ENCODE measurements around the gene LFNG. TPM values are rescaled to one million over a fixed set of nuclear protein-coding genes. Genes with fewer than 3 reads are reported as not detected.

LFNG gene
- total and polyA plus RNA-seq, 2 of the 13 experiments (the other 11 are each of a cell fraction or from before 2014, with no cell fraction given): 0.44 to 1.5 TPM

- no peak overlapping the region for H3K27ac ChIP-seq (ENCODE audit: extremely low read length, insufficient read depth, low read length)
- no peak overlapping the region for H2AFZ ChIP-seq (ENCODE audit: low read length)
- H3K36me3 ChIP-seq (replicated peaks in 1 of 2; ENCODE audit: control insufficient read depth in 1 of 2, insufficient read depth in 2 of 2, low read length in 2 of 2): no peaks in the 10 kb centered on the region
- no peak overlapping the region for H3K9ac ChIP-seq (ENCODE audit: insufficient read depth, low read depth, low read length)
- no peak for TF ChIP-seq POGZ (CRISPR knock-in tag; IDR thresholded peaks at IDR 0.05)
- TF ChIP-seq CTCF (CRISPR knock-in tag; IDR thresholded peaks at IDR 0.05): peak; percentile 10; the same call in 1 of the 2 replicates
- peak; percentile 59; the same call in 1 of the 2 replicates for TF ChIP-seq HNRNPL (IDR thresholded peaks at IDR 0.05; ENCODE audit: low read depth, low read length)
- no peaks in the 10 kb centered on the region for H3K9me3 ChIP-seq (ENCODE audit: low read length)
- intact Hi-C loops (cut with micrococcal nuclease; ENCODE audit: unreplicated experiment): no loop called here
- peaks cover 1 to 34% of the 10 kb centered on the region in 2 experiments; a peak in 4 of 5 replicates for H3K27me3 ChIP-seq (ENCODE audit: control insufficient read depth in 1 of 2, insufficient read depth in 2 of 2, low read length in 2 of 2)
- WGBS (ENCODE audit: low lambda C conversion rate): 89% methylated on average over 16 of the region's 36 CpGs
- no peak for DNase-seq (ENCODE audit: low spot score)
- no peaks in the 10 kb centered on the region for H4K20me1 ChIP-seq (ENCODE audit: insufficient read depth, low read length)
- ATAC-seq: peak; percentile 15
- H3K4me1 ChIP-seq (ENCODE audit: insufficient read depth, low read length): peaks cover 75% of the 10 kb centered on the region
- H3K4me3 ChIP-seq (replicated peaks in 1 of 3; ENCODE audit: insufficient read depth in 1 of 3, low read depth in 2 of 3, low read length in 3 of 3): no peak overlapping the region
- POLR2A ChIA-PET: no interaction called here
- no peak overlapping the region for H3K4me2 ChIP-seq (ENCODE audit: low read depth, low read length)
- BruUV-seq (replicated peaks): no TSS peak
- H3K79me2 ChIP-seq (ENCODE audit: insufficient read depth, low read length): no peaks in the 10 kb centered on the region
- FAIRE-seq: no peak
- in situ Hi-C loops (cut with HindIII; ENCODE audit: extremely low pct_ligation_motif_present, low pct_unique_long_range_greater_than_20kb): no loop called here
- CTCF ChIA-PET (ENCODE audit: low intra/inter-chr PET ratio, low total read pairs): no interaction called here
These were observed 6.4 kb downstream of the LFNG start for GRCh38 chr7:2525658-2526630.

Data from HepG2 (cell line).